IPS-18a (cell line): Measurements from ENCODE around the gene TMEM119.

Experiments used
- H3K27ac ChIP-seq: one replicate; pipeline ENCODE4 v1.5.1; 2013; ENCODE audit warnings: low read length
- H3K27me3 ChIP-seq: one replicate; pipeline ENCODE4 v1.6.1; 2013; ENCODE audit warnings: mild to moderate bottlenecking, low read length; ENCODE audit not compliant: control insufficient read depth, insufficient read depth
- H3K36me3 ChIP-seq: one replicate; pipeline ENCODE4 v1.6.1; 2013; ENCODE audit warnings: low read depth, low read length; ENCODE audit not compliant: control insufficient read depth
- H3K4me1 ChIP-seq: one replicate; pipeline ENCODE4 v1.6.1; 2013; ENCODE audit warnings: low read depth, low read length; ENCODE audit not compliant: control insufficient read depth
- H3K4me3 ChIP-seq: one replicate; pipeline ENCODE4 v1.5.1; 2013; ENCODE audit warnings: low read length
- H3K9ac ChIP-seq: one replicate; pipeline ENCODE4 v1.6.1; 2013; ENCODE audit warnings: mild to moderate bottlenecking, low read length, moderate library complexity
- H3K9me3 ChIP-seq: one replicate; pipeline ENCODE4 v1.6.1; 2013; ENCODE audit warnings: low read depth, low read length; ENCODE audit not compliant: control insufficient read depth

The TMEM119 gene

GRCh38 chr12:108640802-108641445 lies 43.0 kb upstream of the TMEM119 start:
- Histone ChIP-seq H3K4me3 (no peak overlapping the region), H3K36me3 (peaks cover 14% of the 10 kb centered on the region)

GRCh38 chr12:108638997-108639822 lies 41.3 kb upstream of the TMEM119 start:
- Histone ChIP-seq H3K4me1 (peaks cover 35% of the 10 kb centered on the region), H3K36me3 (no peaks in the 10 kb centered on the region), H3K27me3 (no peaks in the 10 kb centered on the region), H3K9me3 (no peaks in the 10 kb centered on the region), H3K9ac (peak overlapping the region; percentile 53), H3K27ac (peak overlapping the region; percentile 32), H3K4me3 (no peak overlapping the region)

More at GRCh38 chr12:108640802-108641445, 43.0 kb upstream of the TMEM119 start:
- Histone ChIP-seq H3K27me3 (no peaks in the 10 kb centered on the region), H3K9me3 (no peaks in the 10 kb centered on the region), H3K9ac (no peak overlapping the region), H3K27ac (no peak overlapping the region), H3K4me1 (peaks cover 24% of the 10 kb centered on the region)

- peak overlapping the region; percentile 63 for H3K27ac ChIP-seq
- no peaks in the 10 kb centered on the region for H3K36me3 ChIP-seq
- peak overlapping the region; percentile 26 for H3K4me3 ChIP-seq
- H3K4me1 ChIP-seq = peaks cover 36% of the 10 kb centered on the region
- no peaks in the 10 kb centered on the region for H3K9me3 ChIP-seq
- peak overlapping the region; percentile 53 for H3K9ac ChIP-seq
- H3K27me3 ChIP-seq = no peaks in the 10 kb centered on the region
Observed at GRCh38 chr12:108638141-108638827, 40.4 kb upstream of the TMEM119 start.

GRCh38 chr12:108637222-108637971 lies 39.5 kb upstream of the TMEM119 start:
- Histone ChIP-seq H3K27me3 (no peaks in the 10 kb centered on the region), H3K9me3 (no peaks in the 10 kb centered on the region), H3K4me3 (peak overlapping the region; percentile 26), H3K27ac (peak overlapping the region; percentile 63), H3K36me3 (no peaks in the 10 kb centered on the region), H3K4me1 (peaks cover 36% of the 10 kb centered on the region), H3K9ac (peak overlapping the region; percentile 53)

GRCh38 chr12:108635997-108636808 lies 38.3 kb upstream of the TMEM119 start:
- Histone ChIP-seq H3K4me1 (peaks cover 36% of the 10 kb centered on the region), H3K9ac (no peak overlapping the region), H3K27me3 (no peaks in the 10 kb centered on the region), H3K4me3 (no peak overlapping the region), H3K9me3 (no peaks in the 10 kb centered on the region), H3K27ac (no peak overlapping the region), H3K36me3 (no peaks in the 10 kb centered on the region)

- H3K27me3 ChIP-seq = no peaks in the 10 kb centered on the region
- no peak overlapping the region for H3K27ac ChIP-seq
- H3K4me3 ChIP-seq = no peak overlapping the region
Observed at GRCh38 chr12:108635201-108635996, 37.5 kb upstream of the TMEM119 start.

GRCh38 chr12:108634341-108634751 lies 36.5 kb upstream of the TMEM119 start:
- H3K27ac ChIP-seq = no peak overlapping the region
- peaks cover 36% of the 10 kb centered on the region for H3K4me1 ChIP-seq
- H3K4me3 ChIP-seq = no peak overlapping the region
- no peak overlapping the region for H3K9ac ChIP-seq
- H3K9me3 ChIP-seq = no peaks in the 10 kb centered on the region
- no peaks in the 10 kb centered on the region for H3K36me3 ChIP-seq
- no peaks in the 10 kb centered on the region for H3K27me3 ChIP-seq

More at GRCh38 chr12:108635201-108635996, 37.5 kb upstream of the TMEM119 start:
- no peaks in the 10 kb centered on the region for H3K9me3 ChIP-seq
- no peak overlapping the region for H3K9ac ChIP-seq
- peaks cover 36% of the 10 kb centered on the region for H3K4me1 ChIP-seq
- no peaks in the 10 kb centered on the region for H3K36me3 ChIP-seq

GRCh38 chr12:108633534-108634248 lies 35.8 kb upstream of the TMEM119 start, which contains the start of gene SELPLG:
Gene SELPLG, minus strand, starts transcription at chr12:108633894. Its CDS starts 9,587 bp downstream, at chr12:108624307.
- H3K27ac ChIP-seq = no peak within 1 kb of the TSS
- peaks cover 33% of the 10 kb centered on the region for H3K4me1 ChIP-seq
- no peaks in the 10 kb centered on the region for H3K36me3 ChIP-seq
- no peak within 1 kb of the TSS for H3K9ac ChIP-seq
- H3K4me3 ChIP-seq = no peak within 1 kb of the TSS
- H3K27me3 ChIP-seq = no peaks in the 10 kb centered on the region
- no peaks in the 10 kb centered on the region for H3K9me3 ChIP-seq

GRCh38 chr12:108633081-108633533 lies 35.2 kb upstream of the TMEM119 start:
- H3K9ac ChIP-seq = no peak overlapping the region
- no peaks in the 10 kb centered on the region for H3K9me3 ChIP-seq
- H3K4me3 ChIP-seq = no peak overlapping the region
- no peak overlapping the region for H3K27ac ChIP-seq
- no peaks in the 10 kb centered on the region for H3K36me3 ChIP-seq
- peaks cover 30% of the 10 kb centered on the region for H3K4me1 ChIP-seq
- no peaks in the 10 kb centered on the region for H3K27me3 ChIP-seq
